HepG2 (cell line): ENCODE data around the gene KDM8. TPM values are rescaled to one million over a fixed set of nuclear protein-coding genes. Genes with fewer than 3 reads are reported as not detected.

Source experiments
- CBFB ChIP-seq: sonication (generic); formaldehyde crosslinking; IDR thresholded peaks from 2 replicates; pipeline ENCODE4 v1.4.0; 2020; ENCODE audit warnings: missing genetic modification reagents
- FOXK2 ChIP-seq: fragments of 450-650 bp; IDR thresholded peaks from 2 replicates; pipeline ENCODE4 v1.6.1; 2016
- KDM1A ChIP-seq: IDR thresholded peaks from 2 replicates; pipeline ENCODE4 v1.6.1; 2016; ENCODE audit warnings: missing compliant biosample characterization
- MEF2D ChIP-seq: sonication (generic); formaldehyde crosslinking; IDR thresholded peaks from 2 replicates; pipeline ENCODE4 v1.5.1; 2020; ENCODE audit warnings: mild to moderate bottlenecking, missing genetic modification reagents
- MTF2 ChIP-seq: sonication (generic); formaldehyde crosslinking; IDR thresholded peaks from 2 replicates; pipeline ENCODE4 v1.5.0; 2020; ENCODE audit warnings: missing genetic modification reagents, borderline replicate concordance
- MXD3 ChIP-seq: IDR thresholded peaks from 2 replicates; pipeline ENCODE4 v1.6.1; 2016; ENCODE audit warnings: mild to moderate bottlenecking, missing biosample characterization, missing genetic modification reagents
- NPAS2 ChIP-seq: sonication (generic); formaldehyde crosslinking; IDR thresholded peaks from 2 replicates; pipeline ENCODE4 v1.8.0; 2022; ENCODE audit warnings: mild to moderate bottlenecking, missing genetic modification reagents, borderline replicate concordance
- PBX2 ChIP-seq: IDR thresholded peaks from 2 replicates; pipeline ENCODE4 v1.6.1; 2016; ENCODE audit warnings: control low read depth
- RFX3 ChIP-seq: IDR thresholded peaks from 2 replicates; pipeline ENCODE4 v1.6.1; 2016; ENCODE audit warnings: missing biosample characterization, missing genetic modification reagents
- RFXANK ChIP-seq: IDR thresholded peaks from 2 replicates; pipeline ENCODE4 v1.6.1; 2016
- RFXAP ChIP-seq: sonication (generic); formaldehyde crosslinking; IDR thresholded peaks from 2 replicates; pipeline ENCODE4 v1.4.0; 2020; ENCODE audit warnings: missing genetic modification reagents, borderline replicate concordance
- RXRB ChIP-seq: IDR thresholded peaks from 2 replicates; pipeline ENCODE4 v1.6.1; 2016; ENCODE audit warnings: borderline replicate concordance, missing genetic modification reagents, missing compliant biosample characterization
- SMAD9 ChIP-seq: sonication (generic); formaldehyde crosslinking; IDR thresholded peaks from 2 replicates; pipeline ENCODE4 v1.5.1; 2020; ENCODE audit warnings: mild to moderate bottlenecking, missing genetic modification reagents
- TCF7 ChIP-seq: sonication (generic); IDR thresholded peaks from 2 replicates; pipeline ENCODE4 v1.6.1; 2016; ENCODE audit warnings: antibody characterized with exemption, low read depth
- ZMAT5 ChIP-seq: sonication (generic); formaldehyde crosslinking; IDR thresholded peaks from 2 replicates; pipeline ENCODE4 v1.5.0; 2020; ENCODE audit warnings: mild to moderate bottlenecking, low read depth, missing genetic modification reagents, borderline replicate concordance
- ZNF124 ChIP-seq: sonication (generic); formaldehyde crosslinking; IDR thresholded peaks from 2 replicates; pipeline ENCODE4 v1.4.0; 2020; ENCODE audit warnings: missing genetic modification reagents
- ZNF331 ChIP-seq: sonication (generic); formaldehyde crosslinking; IDR thresholded peaks from 2 replicates; pipeline ENCODE4 v1.4.0; 2020; ENCODE audit warnings: missing genetic modification reagents
- ZNF354B ChIP-seq: sonication (generic); formaldehyde crosslinking; IDR thresholded peaks from 2 replicates; pipeline ENCODE4 v1.8.0; 2022; ENCODE audit warnings: mild to moderate bottlenecking, missing genetic modification reagents
- ZNF629 ChIP-seq: sonication (generic); formaldehyde crosslinking; conservative IDR thresholded peaks from 2 replicates; pipeline ENCODE4 v1.5.0; 2020; ENCODE audit warnings: missing genetic modification reagents
- ZSCAN22 ChIP-seq: sonication (generic); formaldehyde crosslinking; IDR thresholded peaks from 2 replicates; pipeline ENCODE4 v1.4.0; 2020; ENCODE audit warnings: mild to moderate bottlenecking, missing genetic modification reagents
- polyA plus RNA-seq, 8 experiments: library from polyadenylated mRNA; depleted of rRNA in 3 of 8; stranded (reverse) in 7 of 8; unstranded in 1 of 8; fragments of >200 nt; fragmentation: Illumina TruSeq in 4 of 8; extraction: Trizol in 4 of 8; gene quantifications; 2 replicates each; pipeline versions ENCODE4 v1.2.1 to v1.2.3, GENCODE V29; 2011 to 2016; ENCODE audit warnings: low read depth in 4 of 8, missing spikeins in 1 of 8, mixed read lengths in 1 of 8; ENCODE audit not compliant: insufficient read depth in 1 of 8
- total RNA-seq, 5 experiments: library from RNA; depleted of rRNA; stranded (reverse); fragments of >200 nt; fragmentation: Illumina TruSeq; extraction: Trizol; gene quantifications; 2 replicates each; pipeline ENCODE4 v1.2.3, GENCODE V29; 2016; ENCODE audit warnings: low read depth in 1 of 5
- TF ChIP-seq, protein P1 (sequence below), 2 experiments: IDR thresholded peaks; 2 replicates each; pipeline ENCODE4 v1.6.1; 2011 to 2012; ENCODE audit warnings: low read length in 2 of 2, borderline replicate concordance in 1 of 2, low read depth in 1 of 2, mild to moderate bottlenecking in 1 of 2, moderate library complexity in 1 of 2
- TF ChIP-seq, protein P2 (sequence below): sonication (generic); formaldehyde crosslinking; IDR thresholded peaks from 2 replicates; pipeline ENCODE4 v1.4.0; 2020; ENCODE audit warnings: missing genetic modification reagents, borderline replicate concordance

KDM8 gene
- total and polyA plus RNA-seq, 2 of the 13 experiments (the other 11 are each of a cell fraction or from before 2014, with no cell fraction given): 3.3 to 8.6 TPM

GRCh38 chr16:27242868-27243590, 39.7 kb downstream of the KDM8 start (continued):
- peak; percentile 81 for TF ChIP-seq PBX2 (CRISPR knock-in tag)
- TF ChIP-seq ZNF124 (CRISPR knock-in tag): no peak
- no peak for TF ChIP-seq SMAD9 (CRISPR knock-in tag)
- TF ChIP-seq MXD3: no peak
- no peak for TF ChIP-seq FOXK2
- no peak for TF ChIP-seq ZNF354B (CRISPR knock-in tag)
- TF ChIP-seq RXRB (CRISPR knock-in tag): peak; percentile 21; the same call in 1 of the 2 replicates
- no peak for TF ChIP-seq ZNF331 (CRISPR knock-in tag)
- TF ChIP-seq RFX3: no peak
- no peak for TF ChIP-seq ZNF629 (CRISPR knock-in tag)
- TF ChIP-seq, protein P1, sequence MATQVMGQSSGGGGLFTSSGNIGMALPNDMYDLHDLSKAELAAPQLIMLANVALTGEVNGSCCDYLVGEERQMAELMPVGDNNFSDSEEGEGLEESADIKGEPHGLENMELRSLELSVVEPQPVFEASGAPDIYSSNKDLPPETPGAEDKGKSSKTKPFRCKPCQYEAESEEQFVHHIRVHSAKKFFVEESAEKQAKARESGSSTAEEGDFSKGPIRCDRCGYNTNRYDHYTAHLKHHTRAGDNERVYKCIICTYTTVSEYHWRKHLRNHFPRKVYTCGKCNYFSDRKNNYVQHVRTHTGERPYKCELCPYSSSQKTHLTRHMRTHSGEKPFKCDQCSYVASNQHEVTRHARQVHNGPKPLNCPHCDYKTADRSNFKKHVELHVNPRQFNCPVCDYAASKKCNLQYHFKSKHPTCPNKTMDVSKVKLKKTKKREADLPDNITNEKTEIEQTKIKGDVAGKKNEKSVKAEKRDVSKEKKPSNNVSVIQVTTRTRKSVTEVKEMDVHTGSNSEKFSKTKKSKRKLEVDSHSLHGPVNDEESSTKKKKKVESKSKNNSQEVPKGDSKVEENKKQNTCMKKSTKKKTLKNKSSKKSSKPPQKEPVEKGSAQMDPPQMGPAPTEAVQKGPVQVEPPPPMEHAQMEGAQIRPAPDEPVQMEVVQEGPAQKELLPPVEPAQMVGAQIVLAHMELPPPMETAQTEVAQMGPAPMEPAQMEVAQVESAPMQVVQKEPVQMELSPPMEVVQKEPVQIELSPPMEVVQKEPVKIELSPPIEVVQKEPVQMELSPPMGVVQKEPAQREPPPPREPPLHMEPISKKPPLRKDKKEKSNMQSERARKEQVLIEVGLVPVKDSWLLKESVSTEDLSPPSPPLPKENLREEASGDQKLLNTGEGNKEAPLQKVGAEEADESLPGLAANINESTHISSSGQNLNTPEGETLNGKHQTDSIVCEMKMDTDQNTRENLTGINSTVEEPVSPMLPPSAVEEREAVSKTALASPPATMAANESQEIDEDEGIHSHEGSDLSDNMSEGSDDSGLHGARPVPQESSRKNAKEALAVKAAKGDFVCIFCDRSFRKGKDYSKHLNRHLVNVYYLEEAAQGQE (IDR thresholded peaks at IDR 0.05; ENCODE audit: borderline replicate concordance in 1 of 2, low read depth in 1 of 2, low read length in 2 of 2): no peak
- no peak for TF ChIP-seq CBFB (CRISPR knock-in tag)
- no peak for TF ChIP-seq ZMAT5
- TF ChIP-seq NPAS2 (CRISPR knock-in tag): no peak
- no peak for TF ChIP-seq MEF2D (CRISPR knock-in tag)
- no peak for TF ChIP-seq RFXAP (CRISPR knock-in tag)
- no peak for TF ChIP-seq RFXANK
- TF ChIP-seq, protein P2, sequence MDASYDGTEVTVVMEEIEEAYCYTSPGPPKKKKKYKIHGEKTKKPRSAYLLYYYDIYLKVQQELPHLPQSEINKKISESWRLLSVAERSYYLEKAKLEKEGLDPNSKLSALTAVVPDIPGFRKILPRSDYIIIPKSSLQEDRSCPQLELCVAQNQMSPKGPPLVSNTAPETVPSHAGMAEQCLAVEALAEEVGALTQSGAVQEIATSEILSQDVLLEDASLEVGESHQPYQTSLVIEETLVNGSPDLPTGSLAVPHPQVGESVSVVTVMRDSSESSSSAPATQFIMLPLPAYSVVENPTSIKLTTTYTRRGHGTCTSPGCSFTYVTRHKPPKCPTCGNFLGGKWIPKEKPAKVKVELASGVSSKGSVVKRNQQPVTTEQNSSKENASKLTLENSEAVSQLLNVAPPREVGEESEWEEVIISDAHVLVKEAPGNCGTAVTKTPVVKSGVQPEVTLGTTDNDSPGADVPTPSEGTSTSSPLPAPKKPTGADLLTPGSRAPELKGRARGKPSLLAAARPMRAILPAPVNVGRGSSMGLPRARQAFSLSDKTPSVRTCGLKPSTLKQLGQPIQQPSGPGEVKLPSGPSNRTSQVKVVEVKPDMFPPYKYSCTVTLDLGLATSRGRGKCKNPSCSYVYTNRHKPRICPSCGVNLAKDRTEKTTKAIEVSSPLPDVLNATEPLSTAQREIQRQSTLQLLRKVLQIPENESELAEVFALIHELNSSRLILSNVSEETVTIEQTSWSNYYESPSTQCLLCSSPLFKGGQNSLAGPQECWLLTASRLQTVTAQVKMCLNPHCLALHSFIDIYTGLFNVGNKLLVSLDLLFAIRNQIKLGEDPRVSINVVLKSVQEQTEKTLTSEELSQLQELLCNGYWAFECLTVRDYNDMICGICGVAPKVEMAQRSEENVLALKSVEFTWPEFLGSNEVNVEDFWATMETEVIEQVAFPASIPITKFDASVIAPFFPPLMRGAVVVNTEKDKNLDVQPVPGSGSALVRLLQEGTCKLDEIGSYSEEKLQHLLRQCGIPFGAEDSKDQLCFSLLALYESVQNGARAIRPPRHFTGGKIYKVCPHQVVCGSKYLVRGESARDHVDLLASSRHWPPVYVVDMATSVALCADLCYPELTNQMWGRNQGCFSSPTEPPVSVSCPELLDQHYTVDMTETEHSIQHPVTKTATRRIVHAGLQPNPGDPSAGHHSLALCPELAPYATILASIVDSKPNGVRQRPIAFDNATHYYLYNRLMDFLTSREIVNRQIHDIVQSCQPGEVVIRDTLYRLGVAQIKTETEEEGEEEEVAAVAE (CRISPR knock-in tag): no peak; the same call in 1 of the 2 replicates
- TF ChIP-seq ZSCAN22 (CRISPR knock-in tag): no peak
- TF ChIP-seq TCF7: no peak
- TF ChIP-seq KDM1A (CRISPR knock-in tag): no peak
- no peak for TF ChIP-seq MTF2 (CRISPR knock-in tag)
